K562 (cell line): ENCODE data around the gene NRG3. TPM values are rescaled to one million over a fixed set of nuclear protein-coding genes. Genes with fewer than 3 reads are reported as not detected.

ENCODE experiments used
- ATAC-seq: fragments of 200-7000 bp; cut with Tn5 transposase; 3 replicates; pipeline ENCODE4 v1.9.1; 2020; ENCODE audit warnings: moderate library complexity
- BruUV-seq: library from RNA; stranded (reverse); fragments of 400-500 nt; replicated peaks from 2 replicates; lab custom pipeline; 2021; lab: Mats Ljungman, UMichigan
- CTCF ChIA-PET: fragments of 300-600 bp; formaldehyde crosslinking; extraction: SDS; loops from one replicate; lab custom pipeline; 2021; ENCODE audit warnings: low intra/inter-chr PET ratio; lab: Yijun Ruan, JAX
- POLR2A ChIA-PET: fragments of 300-600, 350-650 bp; sonication (Branson Sonifier 250); formaldehyde crosslinking; extraction: SDS; loops from one replicate; lab custom pipeline; 2021; ENCODE audit warnings: antibody characterized with exemption, inconsistent platforms; lab: Yijun Ruan, JAX
- DNase-seq, 4 experiments: peaks; one replicate each; pipeline versions ENCODE4 v3.0.0 to v3.0.0-alpha.2; 2011 to 2018; ENCODE audit warnings: low spot score in 3 of 4, mixed read lengths in 3 of 4; ENCODE audit errors: extremely low read depth in 1 of 4
- FAIRE-seq: peaks from 2 replicates; lab custom pipeline; 2011; peaks lifted over from hg19 to GRCh38; lab: Jason Lieb, UNC
- H2AFZ ChIP-seq: 2 replicates; pipeline ENCODE4 v1.6.0; 2011; ENCODE audit warnings: low read depth, low read length, control low read depth, inconsistent platforms
- H3K27ac ChIP-seq: fragments of 200-600 bp; 3 replicates; pipeline ENCODE4 v1.8.0; 2011; ENCODE audit warnings: low read depth, mild to moderate bottlenecking, control low read depth, inconsistent platforms, low read length, moderate library complexity, mixed read lengths; ENCODE audit errors: extremely low read depth
- H3K27me3 ChIP-seq, 2 experiments: fragments of 300-600 bp in 1 of 2; 2 replicates in 1 of 2; 3 replicates in 1 of 2; pipeline versions ENCODE4 v1.6.0 to v1.8.0; 2011; ENCODE audit warnings: inconsistent platforms in 2 of 2, low read length in 2 of 2, mild to moderate bottlenecking in 1 of 2, mixed read lengths in 1 of 2, moderate library complexity in 1 of 2; ENCODE audit not compliant: control insufficient read depth in 2 of 2, insufficient read depth in 2 of 2
- H3K36me3 ChIP-seq: fragments of 300-600 bp; 3 replicates; pipeline ENCODE4 v1.8.0; 2011; ENCODE audit warnings: mild to moderate bottlenecking, low read length, inconsistent platforms; ENCODE audit not compliant: control insufficient read depth, insufficient read depth
- H3K4me1 ChIP-seq, 2 experiments: fragments of 200-600 bp in 1 of 2; replicated peaks in 1 of 2; 2 replicates in 1 of 2; 3 replicates in 1 of 2; pipeline versions ENCODE4 v1.5.1 to v1.8.0; 2011; ENCODE audit warnings: inconsistent platforms in 2 of 2, low read length in 2 of 2, mild to moderate bottlenecking in 1 of 2, mixed read lengths in 1 of 2, moderate library complexity in 1 of 2; ENCODE audit not compliant: control insufficient read depth in 2 of 2, insufficient read depth in 2 of 2
- H3K4me2 ChIP-seq: 2 replicates; pipeline ENCODE4 v1.6.1; 2011; ENCODE audit warnings: low read length, control low read depth, inconsistent platforms, mixed read lengths; ENCODE audit not compliant: insufficient read depth
- H3K4me3 ChIP-seq: fragments of 200-600 bp; sonication (generic), shearing (Covaris generic); 2 replicates; pipeline ENCODE4 v1.5.1; 2016; ENCODE audit warnings: control low read depth, inconsistent platforms
- H3K79me2 ChIP-seq: fragments of 200-600 bp; 3 replicates; pipeline ENCODE4 v1.8.0; 2011; ENCODE audit warnings: low read length, inconsistent platforms; ENCODE audit not compliant: control insufficient read depth, insufficient read depth
- H3K9ac ChIP-seq, 2 experiments: 2 replicates each; pipeline versions ENCODE4 v1.6.0 to v1.6.1; 2011; ENCODE audit warnings: low read depth in 2 of 2, low read length in 2 of 2, control low read depth in 1 of 2, inconsistent platforms in 1 of 2, mild to moderate bottlenecking in 1 of 2, mixed read lengths in 1 of 2; ENCODE audit not compliant: insufficient read depth in 1 of 2
- H3K9me1 ChIP-seq: one replicate; pipeline ENCODE4 v1.6.0; 2011; ENCODE audit warnings: inconsistent platforms, mild to moderate bottlenecking, low read length, moderate library complexity; ENCODE audit not compliant: control insufficient read depth, insufficient read depth
- H3K9me3 ChIP-seq: replicated peaks from 2 replicates; pipeline ENCODE4 v1.5.1; 2011; ENCODE audit warnings: low read depth, low read length, inconsistent platforms; ENCODE audit not compliant: control insufficient read depth, insufficient read depth
- H4K20me1 ChIP-seq: replicated peaks from 2 replicates; pipeline ENCODE4 v1.6.1; 2011; ENCODE audit warnings: low read length, inconsistent platforms, mixed read lengths; ENCODE audit not compliant: control insufficient read depth, insufficient read depth
- DMBX1 ChIP-seq: fragments of 250-450 bp; sonication (Bioruptor Pico); IDR thresholded peaks from 2 replicates; pipeline ENCODE4 v1.8.0; 2022; ENCODE audit warnings: inconsistent platforms, mild to moderate bottlenecking, moderate library complexity, borderline replicate concordance
- ELF4 ChIP-seq: fragments of 450-650 bp; formaldehyde crosslinking; IDR thresholded peaks from 2 replicates; pipeline ENCODE4 v1.4.0; 2022; ENCODE audit warnings: missing genetic modification characterization
- KAT8 ChIP-seq: fragments of 450-650 bp; IDR thresholded peaks from 2 replicates; pipeline ENCODE4 v1.6.1; 2016; ENCODE audit warnings: low read depth, mild to moderate bottlenecking
- NR2C1 ChIP-seq, 2 experiments: fragments of 450-650 bp; IDR thresholded peaks; 2 replicates each; pipeline ENCODE4 v1.6.1; 2017; ENCODE audit warnings: mild to moderate bottlenecking in 2 of 2, antibody characterized with exemption in 1 of 2, inconsistent platforms in 1 of 2, missing compliant biosample characterization in 1 of 2, missing genetic modification characterization in 1 of 2
- POLR2AphosphoS5 ChIP-seq: IDR thresholded peaks from 2 replicates; pipeline ENCODE4 v1.6.1; 2011; ENCODE audit warnings: mild to moderate bottlenecking, low read depth, low read length, moderate library complexity; ENCODE audit not compliant: control insufficient read depth, insufficient read depth
- POLR3G ChIP-seq: IDR thresholded peaks from 2 replicates; pipeline ENCODE4 v1.6.1; 2011; ENCODE audit not compliant: insufficient read length, insufficient replicate concordance; ENCODE audit errors: extremely low read depth
- POU5F1 ChIP-seq: fragments of 150-350 bp; IDR thresholded peaks from 2 replicates; pipeline ENCODE4 v1.6.1; 2014; ENCODE audit warnings: borderline replicate concordance, low read length, low read depth, mild to moderate bottlenecking; ENCODE audit not compliant: partially characterized antibody
- SIX5 ChIP-seq, 2 experiments: IDR thresholded peaks; 2 replicates each; pipeline ENCODE4 v1.6.1; 2011; ENCODE audit warnings: low read length in 2 of 2, borderline replicate concordance in 1 of 2, low read depth in 1 of 2, mild to moderate bottlenecking in 1 of 2, moderate library complexity in 1 of 2; ENCODE audit not compliant: insufficient read depth in 1 of 2
- ZFX ChIP-seq: sonication (generic); formaldehyde crosslinking; IDR thresholded peaks from 2 replicates; pipeline ENCODE4 v1.8.0; 2022; ENCODE audit warnings: mild to moderate bottlenecking, missing genetic modification reagents, moderate library complexity
- ZNF263 ChIP-seq: sonication (generic); formaldehyde crosslinking; IDR thresholded peaks from 2 replicates; pipeline ENCODE4 v1.8.0; 2022; ENCODE audit warnings: mild to moderate bottlenecking, missing genetic modification reagents, borderline replicate concordance
- ZNF311 ChIP-seq: fragments of 250-450 bp; sonication (Bioruptor Pico); IDR thresholded peaks from 2 replicates; pipeline ENCODE4 v1.4.0; 2020; ENCODE audit warnings: mild to moderate bottlenecking, moderate library complexity
- WGBS: fragments of 100-300 bp; shearing (Covaris generic); methylation state at CpG from one replicate; pipeline ENCODE4 v1.1.6; 2016; ENCODE audit warnings: low coverage, mixed read lengths; ENCODE audit not compliant: insufficient coverage; ENCODE audit errors: missing lambda C conversion rate; 5-methylcytosine and 5-hydroxymethylcytosine counted together
- in situ Hi-C: fragments of 300-500 bp; cut with MboI; formaldehyde crosslinking; loops from 4 replicates; pipeline ENCODE4 v1.15.0; 2018; ENCODE audit warnings: inconsistent platforms, mixed read lengths
- intact Hi-C: fragments of 100-400 bp; cut with micrococcal nuclease; formaldehyde crosslinking; loops from 2 replicates; pipeline ENCODE4 v1.14.2; 2022
- polyA plus RNA-seq, 8 experiments: library from polyadenylated mRNA; depleted of rRNA in 4 of 8; stranded (reverse) in 5 of 8; unstranded in 3 of 8; fragments of >200 nt; fragmentation: Nextera tagmentation in 2 of 8; fragmentation: Illumina TruSeq in 1 of 8; extraction: Ambion mirVana in 2 of 8; extraction: Trizol in 1 of 8; gene quantifications; 2 replicates each; pipeline versions ENCODE4 v1.2.1 to v1.2.3, GENCODE V29; 2011 to 2014; ENCODE audit warnings: inconsistent platforms in 1 of 8, missing spikeins in 1 of 8
- total RNA-seq, 7 experiments: library from RNA; depleted of rRNA in 6 of 7; stranded (reverse); fragments of >200 nt in 6 of 7; fragmentation: Illumina TruSeq in 2 of 7; extraction: Trizol in 2 of 7; gene quantifications; 2 replicates each; pipeline versions ENCODE4 v1.2.1 to v1.2.3, GENCODE V29; 2011 to 2021; ENCODE audit warnings: low replicate concordance in 1 of 7

Gene NRG3
- total and polyA plus RNA-seq, 9 of the 15 experiments (the other 6 are each of a cell fraction or from before 2014, with no cell fraction given): not detected

GRCh38 chr10:82680608-82681007 is 805.6 kb downstream of the NRG3 start:
- H3K9me3 ChIP-seq: no peaks in the 10 kb centered on the region

GRCh38 chr10:82683945-82684344 is 809.0 kb downstream of the NRG3 start:
- H2AFZ ChIP-seq: no peak overlapping the region
- no peaks in the 10 kb centered on the region for H3K9me1 ChIP-seq
- no peaks in the 10 kb centered on the region for H4K20me1 ChIP-seq
- no peaks in the 10 kb centered on the region for H3K4me1 ChIP-seq
- no TSS peak for BruUV-seq
- no peak overlapping the region for H3K4me2 ChIP-seq
- H3K9ac ChIP-seq: no peak overlapping the region
- H3K36me3 ChIP-seq: no peaks in the 10 kb centered on the region
- ATAC-seq (no peak), DNase-seq (no peak), FAIRE-seq (no peak)
- H3K79me2 ChIP-seq: no peaks in the 10 kb centered on the region
- TF ChIP-seq NR2C1 (IDR thresholded peaks at IDR 0.05) (no peak), NR2C1 (tag; IDR thresholded peaks at IDR 0.05) (no peak), ZNF263 (CRISPR knock-in tag) (no peak), DMBX1 (CRISPR knock-in tag) (no peak), POLR3G (no peak), ZFX (CRISPR knock-in tag) (no peak), POLR2AphosphoS5 (no peak), ZNF311 (CRISPR knock-in tag) (no peak)
- CTCF ChIA-PET: no interaction called here
- no peaks in the 10 kb centered on the region for H3K27me3 ChIP-seq
- H3K27ac ChIP-seq: no peak overlapping the region
- in situ Hi-C loops (no loop called here), intact Hi-C loops (no loop called here)
- 0% methylated on average over 4 of the region's 4 CpGs for WGBS
- no peaks in the 10 kb centered on the region for H3K9me3 ChIP-seq
- POLR2A ChIA-PET: no interaction called here
- no peak overlapping the region for H3K4me3 ChIP-seq

More at GRCh38 chr10:82680608-82681007, 805.6 kb downstream of the NRG3 start:
- Histone ChIP-seq H4K20me1 (no peaks in the 10 kb centered on the region), H3K4me2 (no peak overlapping the region), H2AFZ (no peak overlapping the region), H3K36me3 (no peaks in the 10 kb centered on the region), H3K9me1 (no peaks in the 10 kb centered on the region), H3K27ac (no peak overlapping the region)
- POLR2A ChIA-PET: no interaction called here
- intact Hi-C loops: no loop called here
- no peak for FAIRE-seq
- WGBS: 0% methylated on average over 3 of the region's 3 CpGs
- TF ChIP-seq KAT8: no peak
- TF ChIP-seq ELF4: no peak
- TF ChIP-seq POU5F1: no peak
- TF ChIP-seq SIX5 (IDR thresholded peaks at IDR 0.05; ENCODE audit: borderline replicate concordance in 1 of 2, insufficient read depth in 1 of 2, low read depth in 1 of 2, low read length in 2 of 2): no peak
- TF ChIP-seq, all 486 proteins: peak for 0
- no peaks in the 10 kb centered on the region for H3K4me1 ChIP-seq
- no TSS peak for BruUV-seq
- in situ Hi-C loops: no loop called here
- DNase-seq (no peak), ATAC-seq (no peak)
- no peak overlapping the region for H3K9ac ChIP-seq
- H3K4me3 ChIP-seq: no peak overlapping the region
- CTCF ChIA-PET: no interaction called here
- no peaks in the 10 kb centered on the region for H3K27me3 ChIP-seq
- H3K79me2 ChIP-seq: no peaks in the 10 kb centered on the region
